Measurements from ENCODE around the gene TUBD1. TPM values are rescaled to one million over a fixed set of nuclear protein-coding genes. Genes with fewer than 3 reads are reported as not detected.
A peak's percentile ranks its signal among the peaks of the same experiment; 100 is the strongest.

Gene TUBD1
- total and polyA plus RNA-seq, 3 donors from 2014 or later = 7.8 to 13.9 (median 12.9) TPM

- WGBS, 2 donors = 80 to 81% methylated on average over 3 of the region's 3 CpGs
- Histone ChIP-seq H3K4me1 (no peaks in the 10 kb centered on the region), H3K36me3 (ENCODE audit: low read depth, missing control alignments) (no peaks in the 10 kb centered on the region), H3K9me3 (no peaks in the 10 kb centered on the region), H3K27ac (no peak overlapping the region), H3K4me3 (no peak overlapping the region), H3K27me3 (no peaks in the 10 kb centered on the region)
- TF ChIP-seq POLR2A (IDR thresholded peaks at IDR 0.05) (no peak), CTCF (IDR thresholded peaks at IDR 0.05) (no peak)
- intact Hi-C loops (cut with DNase I; ENCODE audit: low total_unique reads) = no loop called here
- DNase-seq = no peak
Observed at GRCh38 chr17:59863616-59864015, 29.1 kb downstream of the TUBD1 start.

GRCh38 chr17:59859444-59860025 lies 33.2 kb downstream of the TUBD1 start:
- Histone ChIP-seq H3K27ac (no peak overlapping the region), H3K4me3 (no peak overlapping the region), H3K4me1 (peaks cover 2% of the 10 kb centered on the region), H3K27me3 (no peaks in the 10 kb centered on the region), H3K9me3 (no peaks in the 10 kb centered on the region), H3K36me3 (ENCODE audit: low read depth, missing control alignments) (no peaks in the 10 kb centered on the region)
- intact Hi-C loops (cut with DNase I; ENCODE audit: low total_unique reads) = no loop called here
- no peak for DNase-seq
- TF ChIP-seq POLR2A (IDR thresholded peaks at IDR 0.05) (no peak), CTCF (IDR thresholded peaks at IDR 0.05) (peak; percentile 37 to 46 (median 40))
- 62 to 73% methylated on average over 2 of the region's 2 CpGs for WGBS, 2 donors

DNA sequence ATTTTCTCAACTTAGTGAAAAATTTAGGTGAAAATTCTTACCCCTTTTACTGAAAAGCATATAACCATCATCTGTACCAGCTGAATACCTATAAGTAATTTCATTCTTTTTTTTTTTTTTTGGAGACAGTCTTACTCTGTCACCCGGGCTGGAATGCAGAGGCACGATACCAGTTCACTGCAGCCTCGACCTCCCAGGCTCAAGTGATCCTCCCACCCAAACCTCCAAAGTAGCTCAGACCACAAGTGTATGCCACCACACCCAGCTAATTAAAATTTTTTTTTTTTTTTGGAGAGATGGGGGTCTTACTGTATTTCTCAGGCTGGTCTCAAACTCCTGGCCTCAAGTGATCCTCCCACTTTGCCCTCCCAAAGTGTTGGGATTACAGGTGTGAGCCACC lies 33.8 kb downstream of the TUBD1 start:
- H3K4me1 ChIP-seq = peaks cover 8% of the 10 kb centered on the region
- no peaks in the 10 kb centered on the region for H3K27me3 ChIP-seq
- no peak overlapping the region for H3K4me3 ChIP-seq
- DNase-seq = no peak
- H3K36me3 ChIP-seq (ENCODE audit: low read depth, missing control alignments) = no peaks in the 10 kb centered on the region
- H3K27ac ChIP-seq = no peak overlapping the region
- intact Hi-C loops (cut with DNase I; ENCODE audit: low total_unique reads) = no loop called here
- TF ChIP-seq POLR2A (IDR thresholded peaks at IDR 0.05) (no peak), CTCF (IDR thresholded peaks at IDR 0.05) (no peak)
- WGBS, 2 donors = 71 to 76% methylated on average over 3 of the region's 3 CpGs
- no peaks in the 10 kb centered on the region for H3K9me3 ChIP-seq

DNA sequence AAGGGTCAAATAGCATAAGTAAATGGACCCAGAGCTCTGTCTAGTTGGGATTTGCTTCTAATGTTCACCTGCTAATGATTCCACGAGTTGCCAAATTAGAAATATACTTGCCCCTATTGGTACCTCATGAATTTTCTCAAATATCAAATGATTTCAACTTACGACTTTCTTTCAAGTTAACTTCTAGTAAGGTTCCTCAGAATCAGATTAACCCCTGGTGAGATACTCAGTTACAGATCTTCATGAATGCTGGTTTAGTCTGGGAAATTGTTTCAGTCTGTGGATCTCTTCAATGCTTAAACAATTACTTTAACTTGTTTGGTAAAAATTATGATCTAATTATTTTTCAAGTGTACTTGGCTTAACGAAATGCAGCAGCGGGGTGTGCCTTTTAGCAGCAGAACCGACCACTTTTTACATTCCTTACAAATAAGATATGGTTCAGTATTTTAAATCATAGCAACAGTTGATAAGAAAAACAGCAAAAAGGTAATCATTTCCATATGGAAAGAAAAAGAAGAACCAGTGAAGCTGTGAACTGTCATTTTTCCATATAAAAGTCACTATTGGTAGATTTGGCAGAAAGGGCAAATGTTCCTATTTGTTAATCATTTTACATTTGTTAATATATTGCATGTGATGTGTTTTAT lies 34.5 kb downstream of the TUBD1 start:
- Histone ChIP-seq H3K9me3 (no peaks in the 10 kb centered on the region), H3K27me3 (no peaks in the 10 kb centered on the region), H3K4me3 (no peak overlapping the region), H3K36me3 (ENCODE audit: low read depth, missing control alignments) (no peaks in the 10 kb centered on the region), H3K4me1 (peaks cover 13% of the 10 kb centered on the region), H3K27ac (no peak overlapping the region)
- intact Hi-C loops (cut with DNase I; ENCODE audit: low total_unique reads) = no loop called here
- TF ChIP-seq POLR2A (IDR thresholded peaks at IDR 0.05) = no peak
- TF ChIP-seq CTCF (IDR thresholded peaks at IDR 0.05) = no peak
- no peak for DNase-seq
- 73 to 79% methylated on average over 5 of the region's 5 CpGs for WGBS, 2 donors
